Lung (tissue), 12 donors: Measurements from ENCODE around the gene MUC5B. TPM values are rescaled to one million over a fixed set of nuclear protein-coding genes. Genes with fewer than 3 reads are reported as not detected.
"Not testable (repeated sequence)": the region's sequence is repeated elsewhere in the genome, so short reads cannot be mapped to it uniquely, and the experiment has no call there.

ENCODE experiments used
- ATAC-seq: fragments of 200-7000 bp; cut with Tn5 transposase; one replicate; pipeline ENCODE4 v1.9.1; 2020; ENCODE audit warnings: moderate number of reproducible peaks; ENCODE audit not compliant: insufficient read depth, low FRiP score
- DNase-seq, 3 donors: peaks; one replicate each; pipeline ENCODE4 v3.0.0-alpha.2; 2013 to 2017
- H3K27ac ChIP-seq, 2 donors: one replicate each; pipeline ENCODE4 v1.5.1; 2013; ENCODE audit warnings: mild to moderate bottlenecking in 2 of 2, moderate library complexity in 2 of 2, control low read depth in 1 of 2, inconsistent platforms in 1 of 2, low read depth in 1 of 2, low read length in 1 of 2
- H3K27me3 ChIP-seq, 3 donors: one replicate each; pipeline ENCODE4 v1.5.1; 2013; ENCODE audit warnings: low read length in 2 of 3; ENCODE audit not compliant: control insufficient read depth in 3 of 3, insufficient read depth in 3 of 3
- H3K36me3 ChIP-seq, 4 donors: one replicate each; pipeline ENCODE4 v1.5.1; 2013; ENCODE audit warnings: low read length in 4 of 4, mild to moderate bottlenecking in 1 of 4, moderate library complexity in 1 of 4; ENCODE audit not compliant: control insufficient read depth in 4 of 4, insufficient read depth in 4 of 4
- H3K4me1 ChIP-seq, 5 donors: one replicate each; pipeline ENCODE4 v1.5.1; 2013; ENCODE audit warnings: low read length in 5 of 5, mild to moderate bottlenecking in 2 of 5, moderate library complexity in 1 of 5; ENCODE audit not compliant: control insufficient read depth in 5 of 5, insufficient read depth in 5 of 5
- H3K4me3 ChIP-seq: one replicate; pipeline ENCODE4 v1.5.1; 2013; ENCODE audit warnings: mild to moderate bottlenecking, control low read depth, moderate library complexity
- H3K9ac ChIP-seq, 2 donors: one replicate each; pipeline ENCODE4 v1.5.1; 2013; ENCODE audit warnings: low read length in 2 of 2, control low read depth in 1 of 2; ENCODE audit not compliant: insufficient read depth in 1 of 2
- H3K9me3 ChIP-seq, 4 donors: one replicate each; pipeline ENCODE4 v1.5.1; 2013; ENCODE audit warnings: low read length in 3 of 4, mild to moderate bottlenecking in 1 of 4, moderate library complexity in 1 of 4; ENCODE audit not compliant: control insufficient read depth in 4 of 4, insufficient read depth in 3 of 4
- CTCF ChIP-seq: IDR thresholded peaks from 2 replicates; pipeline ENCODE4 v1.5.1; 2012; ENCODE audit warnings: mild to moderate bottlenecking; ENCODE audit errors: control extremely low read depth, extremely low read depth
- WGBS, 2 donors: extraction: QIAGEN DNeasy Blood & Tissue Kit; methylation state at CpG; one replicate each; pipeline ENCODE4 v1.1.7; 2013; 5-methylcytosine and 5-hydroxymethylcytosine counted together
- polyA plus RNA-seq, 2 donors: library from polyadenylated mRNA; stranded (reverse); fragments of 200-250 nt; gene quantifications; one replicate each; pipeline ENCODE4 v1.2.1, GENCODE V29; 2013
- total RNA-seq, 2 donors: library from RNA; depleted of rRNA in 1 of 2; stranded (reverse); fragments of >200 nt in 1 of 2; gene quantifications; one replicate each; pipeline ENCODE4 v1.2.1, GENCODE V29; 2014 to 2021
- donor health status: control.
- donor health status: control.
- donor health status: Bipolar disorder and iron deficiency.
- donor health status: healthy.
- donor health status: DM: yes; HTN: yes; CAD: no.

The MUC5B gene
- total and polyA plus RNA-seq, 4 donors, result 5.6 to 181 (median 28.2) TPM

- not testable (repeated sequence) for H3K27me3 ChIP-seq, H3K4me3 ChIP-seq, DNase-seq, H3K4me1 ChIP-seq, H3K9me3 ChIP-seq, ATAC-seq, H3K9ac ChIP-seq, H3K27ac ChIP-seq, H3K36me3 ChIP-seq
- 88 to 96% methylated on average over 10 to 13 of the region's 14 CpGs for WGBS, 2 donors
These were observed 22.9 kb downstream of the MUC5B start for GRCh38 chr11:1245717-1246116.

GRCh38 chr11:1246301-1246700 is 23.4 kb downstream of the MUC5B start:
- H3K9ac ChIP-seq, H3K27me3 ChIP-seq, DNase-seq, H3K27ac ChIP-seq, ATAC-seq, H3K4me1 ChIP-seq, H3K9me3 ChIP-seq, H3K36me3 ChIP-seq, H3K4me3 ChIP-seq: not testable (repeated sequence)
- 89% methylated on average over 13 to 14 of the region's 14 CpGs for WGBS, 2 donors

DNA sequence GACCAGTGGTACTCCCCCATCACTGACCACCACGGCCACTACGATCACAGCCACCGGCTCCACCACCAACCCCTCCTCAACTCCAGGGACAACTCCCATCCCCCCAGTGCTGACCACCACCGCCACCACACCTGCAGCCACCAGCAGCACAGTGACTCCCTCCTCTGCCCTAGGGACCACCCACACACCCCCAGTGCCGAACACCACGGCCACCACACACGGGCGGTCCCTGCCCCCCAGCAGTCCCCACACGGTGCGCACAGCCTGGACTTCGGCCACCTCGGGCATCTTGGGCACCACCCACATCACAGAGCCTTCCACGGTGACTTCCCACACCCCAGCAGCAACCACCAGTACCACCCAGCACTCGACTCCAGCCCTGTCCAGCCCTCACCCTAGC is 24.2 kb downstream of the MUC5B start:
- not testable (repeated sequence) for H3K4me3 ChIP-seq, H3K27me3 ChIP-seq, H3K9ac ChIP-seq, DNase-seq, ATAC-seq, H3K9me3 ChIP-seq, H3K4me1 ChIP-seq, H3K36me3 ChIP-seq, H3K27ac ChIP-seq
- WGBS, 2 donors, result 91 to 97% methylated on average over 12 to 14 of the region's 14 CpGs

- DNase-seq, ATAC-seq, H3K27ac ChIP-seq, H3K9me3 ChIP-seq, H3K9ac ChIP-seq, H3K36me3 ChIP-seq, H3K4me3 ChIP-seq, H3K4me1 ChIP-seq, H3K27me3 ChIP-seq: not testable (repeated sequence)
- WGBS, 2 donors, result 92 to 99% methylated on average over 9 to 13 of the region's 18 CpGs
These were observed 26.1 kb downstream of the MUC5B start for GRCh38 chr11:1248951-1249350.

DNA sequence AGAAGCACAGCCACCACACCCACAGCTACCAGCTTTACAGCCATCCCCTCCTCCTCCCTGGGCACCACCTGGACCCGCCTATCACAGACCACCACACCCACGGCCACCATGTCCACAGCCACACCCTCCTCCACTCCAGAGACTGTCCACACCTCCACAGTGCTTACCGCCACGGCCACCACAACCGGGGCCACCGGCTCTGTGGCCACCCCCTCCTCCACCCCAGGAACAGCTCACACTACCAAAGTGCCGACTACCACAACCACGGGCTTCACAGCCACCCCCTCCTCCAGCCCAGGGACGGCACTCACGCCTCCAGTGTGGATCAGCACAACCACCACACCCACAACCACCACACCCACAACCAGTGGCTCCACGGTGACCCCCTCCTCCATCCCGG is 27.5 kb downstream of the MUC5B start:
- H3K9ac ChIP-seq, H3K9me3 ChIP-seq, H3K36me3 ChIP-seq, ATAC-seq, H3K4me3 ChIP-seq, DNase-seq, H3K27me3 ChIP-seq, H3K4me1 ChIP-seq, H3K27ac ChIP-seq: not testable (repeated sequence)
- 94 to 100% methylated on average over 2 to 4 of the region's 12 CpGs for WGBS, 2 donors

- Histone ChIP-seq H3K4me3 (no peak overlapping the region), H3K4me1 (no peaks in the 10 kb centered on the region), H3K36me3 (no peaks in the 10 kb centered on the region), H3K9me3 (peaks cover 0 to 5% (median 0%) of the 10 kb centered on the region in 4 donors), H3K27me3 (no peaks in the 10 kb centered on the region), H3K27ac (no peak overlapping the region), H3K9ac (no peak overlapping the region)
- no peak for DNase-seq
- ATAC-seq, result no peak
- TF ChIP-seq CTCF, result no peak
- WGBS, 2 donors, result 92 to 98% methylated on average over 16 of the region's 16 CpGs
These were observed 28.4 kb downstream of the MUC5B start for GRCh38 chr11:1251236-1251770.
